Endothelial cell of umbilical vein (primary cell): ENCODE data around the gene LENG8. TPM values are rescaled to one million over a fixed set of nuclear protein-coding genes. Genes with fewer than 3 reads are reported as not detected.
"Not testable (repeated sequence)": the region's sequence is repeated elsewhere in the genome, so short reads cannot be mapped to it uniquely, and the experiment has no call there.

Experiments used
- BruUV-seq: library from RNA; stranded (reverse); fragments of 400-500 nt; replicated peaks from 2 replicates; lab custom pipeline; 2021; lab: Mats Ljungman, UMichigan
- CTCF ChIA-PET: fragments of 300-600, 350-600 bp; sonication (Branson Sonifier 250); formaldehyde crosslinking; loops from one replicate; lab custom pipeline; 2021; ENCODE audit warnings: antibody characterized with exemption, inconsistent platforms; lab: Charles Lee
- POLR2A ChIA-PET: fragments of 300-600, 350-600 bp; sonication (Branson Sonifier 250); formaldehyde crosslinking; loops from one replicate; lab custom pipeline; 2021; ENCODE audit warnings: antibody characterized with exemption, inconsistent platforms; lab: Charles Lee
- DNase-seq: peaks from one replicate; pipeline ENCODE4 v3.0.0-alpha.2; 2011; ENCODE audit warnings: low read depth, low spot score
- FAIRE-seq: peaks from 2 replicates; lab custom pipeline; 2011; peaks lifted over from hg19 to GRCh38; lab: Jason Lieb, UNC
- H2AFZ ChIP-seq: 2 replicates; pipeline ENCODE4 v1.6.0; 2012; ENCODE audit warnings: low read depth, low read length, control low read depth, inconsistent platforms
- H3K27ac ChIP-seq: 2 replicates; pipeline ENCODE4 v1.5.1; 2011; ENCODE audit warnings: low read depth, mild to moderate bottlenecking, control low read depth, low read length, moderate library complexity; ENCODE audit not compliant: insufficient read depth
- H3K27me3 ChIP-seq, 2 experiments: 2 replicates each; pipeline versions ENCODE4 v1.6.0 to v1.6.1; 2011; ENCODE audit warnings: low read length in 2 of 2, mixed read lengths in 1 of 2; ENCODE audit not compliant: control insufficient read depth in 2 of 2, insufficient read depth in 2 of 2
- H3K36me3 ChIP-seq, 2 experiments: 2 replicates in 1 of 2; 3 replicates in 1 of 2; pipeline ENCODE4 v1.5.1; 2011; ENCODE audit warnings: low read length in 2 of 2, mild to moderate bottlenecking in 1 of 2, moderate library complexity in 1 of 2; ENCODE audit not compliant: control insufficient read depth in 2 of 2, insufficient read depth in 2 of 2; ENCODE audit errors: extremely low read depth in 1 of 2
- H3K4me1 ChIP-seq: 3 replicates; pipeline ENCODE4 v1.5.1; 2011; ENCODE audit warnings: mild to moderate bottlenecking, low read length; ENCODE audit not compliant: control insufficient read depth, insufficient read depth; ENCODE audit errors: extremely low read depth
- H3K4me2 ChIP-seq: 2 replicates; pipeline ENCODE4 v1.6.1; 2011; ENCODE audit warnings: low read length, control low read depth, mixed read lengths; ENCODE audit not compliant: insufficient read depth
- H3K4me3 ChIP-seq, 3 experiments: fragments of 200-600 bp in 1 of 3; sonication (generic), shearing (Covaris generic) in 1 of 3; replicated peaks in 1 of 3; 2 replicates each; pipeline ENCODE4 v1.5.1; 2011 to 2016; ENCODE audit warnings: control low read depth in 3 of 3, low read length in 3 of 3, mild to moderate bottlenecking in 2 of 3, inconsistent platforms in 1 of 3, low read depth in 1 of 3, moderate library complexity in 1 of 3; ENCODE audit not compliant: insufficient read depth in 1 of 3
- H3K79me2 ChIP-seq: 2 replicates; pipeline ENCODE4 v1.6.0; 2012; ENCODE audit warnings: low read length, inconsistent platforms; ENCODE audit not compliant: control insufficient read depth, insufficient read depth
- H3K9ac ChIP-seq: replicated peaks from 2 replicates; pipeline ENCODE3; 2011; ENCODE audit warnings: low read length, control low read depth; ENCODE audit not compliant: insufficient read depth; ENCODE audit errors: extremely low read depth
- H3K9me1 ChIP-seq: replicated peaks from 3 replicates; pipeline ENCODE4 v1.6.0; 2011; ENCODE audit warnings: mild to moderate bottlenecking, low read length; ENCODE audit not compliant: control insufficient read depth, insufficient read depth; ENCODE audit errors: extremely low read depth
- H3K9me3 ChIP-seq: replicated peaks from 2 replicates; pipeline ENCODE4 v1.5.1; 2012; ENCODE audit warnings: low read length, inconsistent platforms; ENCODE audit not compliant: control insufficient read depth, insufficient read depth
- H4K20me1 ChIP-seq: replicated peaks from 2 replicates; pipeline ENCODE3; 2011; ENCODE audit warnings: mild to moderate bottlenecking, low read length; ENCODE audit not compliant: control insufficient read depth, insufficient read depth; ENCODE audit errors: extremely low read depth
- CTCF ChIP-seq, 2 donors: IDR thresholded peaks; 1 replicate in 1 of 2; 2 replicates in 1 of 2; pipeline ENCODE4 v1.5.1; 2011; ENCODE audit warnings: low read length in 2 of 2, mild to moderate bottlenecking in 2 of 2, moderate library complexity in 2 of 2, control low read depth in 1 of 2, inconsistent platforms in 1 of 2, low read depth in 1 of 2; ENCODE audit not compliant: insufficient read depth in 1 of 2; ENCODE audit errors: extremely low read depth in 1 of 2
- EZH2 ChIP-seq: IDR thresholded peaks from 2 replicates; pipeline ENCODE4 v1.6.1; 2012; ENCODE audit warnings: borderline replicate concordance, low read depth, mild to moderate bottlenecking, moderate library complexity, low read length, inconsistent platforms; ENCODE audit not compliant: severe bottlenecking
- FOS ChIP-seq: IDR thresholded peaks from 2 replicates; pipeline ENCODE4 v1.6.1; 2011; ENCODE audit warnings: mild to moderate bottlenecking, low read length, moderate library complexity, borderline replicate concordance; ENCODE audit not compliant: insufficient read depth
- GATA2 ChIP-seq: IDR thresholded peaks from 2 replicates; pipeline ENCODE4 v1.7.0; 2011; ENCODE audit warnings: low read depth, mild to moderate bottlenecking, moderate library complexity, mixed read lengths, low read length; ENCODE audit not compliant: insufficient read length, insufficient read depth
- JUN ChIP-seq: IDR thresholded peaks from 2 replicates; pipeline ENCODE4 v1.6.1; 2011; ENCODE audit warnings: borderline replicate concordance, low read depth; ENCODE audit not compliant: insufficient read length, insufficient read depth
- MYC ChIP-seq: IDR thresholded peaks from one replicate; pipeline ENCODE4 v1.6.1; 2011; ENCODE audit warnings: mild to moderate bottlenecking, low read depth, low read length
- POLR2A ChIP-seq: IDR thresholded peaks from 2 replicates; pipeline ENCODE4 v1.6.1; 2012; ENCODE audit warnings: low read depth, mild to moderate bottlenecking, control low read depth, low read length
- POLR2AphosphoS5 ChIP-seq: IDR thresholded peaks from 2 replicates; pipeline ENCODE4 v1.6.1; 2012; ENCODE audit warnings: low read depth, mild to moderate bottlenecking, control low read depth, low read length, moderate library complexity; ENCODE audit not compliant: insufficient read depth
- dilution Hi-C: fragments of 300-500 bp; cut with MboI; formaldehyde crosslinking; loops from one replicate; pipeline ENCODE4 v1.15.0; 2019; ENCODE audit warnings: low sequenced_read_pairs; ENCODE audit not compliant: extremely low pct_ligation_motif_present
- intact Hi-C: fragments of 100-400 bp; cut with micrococcal nuclease; formaldehyde crosslinking; loops from one replicate; pipeline ENCODE4 v1.10.0; 2022
- polyA plus RNA-seq, 4 experiments: library from polyadenylated mRNA; depleted of rRNA in 3 of 4; stranded (reverse) in 3 of 4; unstranded in 1 of 4; fragments of >200 nt; gene quantifications; 2 replicates each; pipeline versions ENCODE4 v1.2.1 to v1.2.3, GENCODE V29; 2011 to 2012; ENCODE audit warnings: missing spikeins in 1 of 4
- total RNA-seq: library from RNA; stranded (reverse); gene quantifications from 2 replicates; pipeline ENCODE4 v1.2.3, GENCODE V29; 2021
- TF ChIP-seq, protein P1 (sequence below): IDR thresholded peaks from 2 replicates; pipeline ENCODE4 v1.6.1; 2011; ENCODE audit not compliant: insufficient read depth, insufficient read length

LENG8 gene
- total and polyA plus RNA-seq, 2 donors (not counting 3 experiments of a cell fraction or from before 2014, with no cell fraction given) = 130 to 218 TPM

GRCh38 chr19:54507824-54508223 lies 58.8 kb downstream of the LENG8 start:
- no peaks in the 10 kb centered on the region for H4K20me1 ChIP-seq
- H3K4me3 ChIP-seq = no peak overlapping the region
- H3K36me3 ChIP-seq = no peaks in the 10 kb centered on the region
- no peaks in the 10 kb centered on the region for H3K9me1 ChIP-seq
- no peaks in the 10 kb centered on the region for H3K79me2 ChIP-seq
- dilution Hi-C loops (no loop called here), intact Hi-C loops (no loop called here)
- DNase-seq (no peak), FAIRE-seq (no peak)
- no peak overlapping the region for H3K27ac ChIP-seq
- H3K27me3 ChIP-seq = no peaks in the 10 kb centered on the region
- ChIA-PET POLR2A (no interaction called here), CTCF (no interaction called here)
- no peaks in the 10 kb centered on the region for H3K9me3 ChIP-seq
- TF ChIP-seq EZH2 (no peak), POLR2A (no peak), FOS (no peak), MYC (no peak), GATA2 (no peak), CTCF (IDR thresholded peaks at IDR 0.05; ENCODE audit: extremely low read depth in 1 of 2, insufficient read depth in 1 of 2, low read depth in 1 of 2, low read length in 2 of 2) (no peak), JUN (no peak), POLR2AphosphoS5 (no peak)
- TF ChIP-seq, protein P1, sequence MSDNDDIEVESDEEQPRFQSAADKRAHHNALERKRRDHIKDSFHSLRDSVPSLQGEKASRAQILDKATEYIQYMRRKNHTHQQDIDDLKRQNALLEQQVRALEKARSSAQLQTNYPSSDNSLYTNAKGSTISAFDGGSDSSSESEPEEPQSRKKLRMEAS = no peak
- H2AFZ ChIP-seq = no peak overlapping the region
- no peak overlapping the region for H3K4me2 ChIP-seq
- no TSS peak for BruUV-seq
- H3K9ac ChIP-seq = no peak overlapping the region
- H3K4me1 ChIP-seq = no peaks in the 10 kb centered on the region

- H4K20me1 ChIP-seq, H3K4me2 ChIP-seq, BruUV-seq, H3K27me3 ChIP-seq, H3K36me3 ChIP-seq, H3K4me3 ChIP-seq, H3K9me1 ChIP-seq, H3K9ac ChIP-seq, H2AFZ ChIP-seq, POLR2A ChIA-PET, H3K9me3 ChIP-seq, H3K79me2 ChIP-seq, dilution Hi-C loops, intact Hi-C loops, H3K4me1 ChIP-seq, FAIRE-seq, H3K27ac ChIP-seq, DNase-seq, CTCF ChIA-PET: not testable (repeated sequence)
Measured at GRCh38 chr19:54508487-54508886, 59.5 kb downstream of the LENG8 start.
